OCI-LY7 (cell line): Measurements from ENCODE around the gene SLCO4A1. TPM values are rescaled to one million over a fixed set of nuclear protein-coding genes. Genes with fewer than 3 reads are reported as not detected.
"Not testable (repeated sequence)": the region's sequence is repeated elsewhere in the genome, so short reads cannot be mapped to it uniquely, and the experiment has no call there.

ENCODE experiments used
- BruUV-seq: library from RNA; stranded (reverse); fragments of 400-500 nt; replicated peaks from 2 replicates; lab custom pipeline; 2021; lab: Mats Ljungman, UMichigan
- CTCF ChIA-PET: fragments of 300-600 bp; sonication (Branson Sonifier 250); formaldehyde crosslinking; loops from one replicate; lab custom pipeline; 2022; ENCODE audit warnings: antibody characterized with exemption; ENCODE audit not compliant: unreplicated experiment; lab: Charles Lee
- POLR2A ChIA-PET: fragments of 300-600 bp; sonication (Branson Sonifier 250); formaldehyde crosslinking; loops from one replicate; lab custom pipeline; 2022; ENCODE audit warnings: antibody characterized with exemption; lab: Charles Lee
- DNase-seq: peaks from one replicate; pipeline ENCODE4 v3.0.0-alpha.2; 2015; ENCODE audit warnings: low spot score
- H2AFZ ChIP-seq: fragments of 200-600 bp; sonication (generic), shearing (Covaris generic); 2 replicates; pipeline ENCODE4 v1.6.1; 2014; ENCODE audit warnings: mild to moderate bottlenecking, antibody characterized with exemption, low read length, moderate library complexity
- H3K27ac ChIP-seq: fragments of 200-600 bp; sonication (generic); 2 replicates; pipeline ENCODE4 v1.5.1; 2014; ENCODE audit warnings: mixed run types, low read depth, mild to moderate bottlenecking, moderate library complexity, low read length, inconsistent platforms; ENCODE audit not compliant: poor library complexity, severe bottlenecking
- H3K36me3 ChIP-seq: fragments of 200-600 bp; sonication (generic); 2 replicates; pipeline ENCODE4 v1.6.1; 2014; ENCODE audit warnings: mild to moderate bottlenecking, antibody characterized with exemption, low read length, moderate library complexity, mixed read lengths; ENCODE audit not compliant: insufficient read depth
- H3K4me1 ChIP-seq: fragments of 200-600 bp; sonication (generic); 2 replicates; pipeline ENCODE4 v1.5.1; 2014; ENCODE audit warnings: mild to moderate bottlenecking, low read length; ENCODE audit not compliant: insufficient read depth, poor library complexity, severe bottlenecking
- H3K4me2 ChIP-seq: fragments of 200-600 bp; sonication (generic); 2 replicates; pipeline ENCODE4 v1.6.1; 2014; ENCODE audit warnings: mild to moderate bottlenecking, low read length
- H3K4me3 ChIP-seq: fragments of 200-600 bp; sonication (generic); 2 replicates; pipeline ENCODE4 v1.5.1; 2014; ENCODE audit warnings: mild to moderate bottlenecking, low read depth, low read length; ENCODE audit not compliant: poor library complexity, severe bottlenecking
- H3K79me2 ChIP-seq: fragments of 200-600 bp; sonication (generic); 2 replicates; pipeline ENCODE4 v1.6.1; 2016; ENCODE audit warnings: low read depth, mild to moderate bottlenecking, low read length, moderate library complexity, mixed read lengths; ENCODE audit not compliant: insufficient read depth
- H3K9me2 ChIP-seq: fragments of 200-600 bp; sonication (generic); 2 replicates; pipeline ENCODE4 v1.6.1; 2016; ENCODE audit warnings: mild to moderate bottlenecking, low read length, mixed read lengths; ENCODE audit not compliant: insufficient read depth
- H3K9me3 ChIP-seq: fragments of 200-600 bp; sonication (generic); 2 replicates; pipeline ENCODE4 v1.6.1; 2014; ENCODE audit warnings: mild to moderate bottlenecking, mixed run types, low read length, mixed read lengths
- H4K20me1 ChIP-seq: fragments of 200-600 bp; sonication (generic); 2 replicates; pipeline ENCODE4 v1.6.1; 2014; ENCODE audit warnings: mild to moderate bottlenecking, antibody characterized with exemption, low read length, moderate library complexity, mixed read lengths; ENCODE audit not compliant: insufficient read depth
- CTCF ChIP-seq: fragments of 200-600 bp; sonication (generic); conservative IDR thresholded peaks from 2 replicates; pipeline ENCODE4 v1.5.1; 2014; ENCODE audit warnings: mild to moderate bottlenecking, antibody characterized with exemption, low read length, moderate library complexity, mixed read lengths
- EZH2phosphoT487 ChIP-seq: fragments of 200-600 bp; sonication (generic); IDR thresholded peaks from 2 replicates; pipeline ENCODE4 v1.6.1; 2018; ENCODE audit warnings: low read depth, borderline replicate concordance, mild to moderate bottlenecking, mixed run types, antibody characterized with exemption, low read length, moderate library complexity, mixed read lengths
- intact Hi-C: fragments of 100-400 bp; cut with micrococcal nuclease; formaldehyde crosslinking; loops from one replicate; pipeline ENCODE4 v1.10.0; 2022; ENCODE audit not compliant: unreplicated experiment
- total RNA-seq, 2 experiments: library from RNA; depleted of rRNA in 1 of 2; stranded (reverse); fragments of >200 nt in 1 of 2; shearing (Covaris generic) in 1 of 2; gene quantifications; 2 replicates each; pipeline ENCODE4 v1.2.3, GENCODE V29; 2014 to 2022

SLCO4A1 gene
- total RNA-seq, 2 experiments from 2014 or later = 34.3 to 52.4 TPM

DNA sequence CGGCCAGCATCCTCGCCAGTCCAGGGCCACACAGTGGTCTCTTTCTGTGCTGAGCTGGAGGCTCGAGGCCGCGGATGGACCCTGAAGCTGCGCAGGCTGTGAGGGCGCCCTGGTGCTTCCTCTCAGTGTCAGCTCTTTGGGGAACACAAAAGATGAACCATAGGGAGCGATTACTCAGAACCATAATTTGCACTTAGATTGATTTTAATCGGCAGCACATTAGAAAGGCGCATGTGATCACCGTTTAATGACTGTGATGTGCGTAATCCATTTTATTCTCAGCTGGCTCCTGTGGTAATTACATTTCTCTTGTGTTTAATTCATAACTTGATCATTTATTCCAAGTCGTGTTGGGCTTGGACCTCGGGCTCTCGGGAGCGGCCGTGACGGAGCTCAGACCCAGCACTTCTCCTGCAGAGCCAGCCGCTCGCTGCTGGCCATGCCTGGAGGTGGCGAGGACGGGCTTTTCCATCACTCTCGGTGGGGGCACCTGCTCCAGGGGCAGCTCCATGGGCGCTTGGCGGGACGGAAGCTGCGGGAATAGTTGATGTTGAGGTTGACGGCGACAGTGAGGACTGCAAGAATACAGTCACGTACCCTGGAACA, 40.7 kb downstream of the SLCO4A1 start:
- H3K79me2 ChIP-seq = no peaks in the 10 kb centered on the region
- H3K9me3 ChIP-seq = no peaks in the 10 kb centered on the region
- ChIA-PET POLR2A (no interaction called here), CTCF (no interaction called here)
- intact Hi-C loops = no loop called here
- H4K20me1 ChIP-seq = no peaks in the 10 kb centered on the region
- no peak for DNase-seq
- BruUV-seq = no TSS peak
- H3K4me1 ChIP-seq = no peaks in the 10 kb centered on the region
- no peak overlapping the region for H2AFZ ChIP-seq
- H3K27ac ChIP-seq = no peak overlapping the region
- TF ChIP-seq EZH2phosphoT487 = no peak
- TF ChIP-seq CTCF = no peak
- H3K9me2 ChIP-seq = no peaks in the 10 kb centered on the region
- H3K4me3 ChIP-seq = no peak overlapping the region
- H3K4me2 ChIP-seq = no peak overlapping the region
- H3K36me3 ChIP-seq = no peaks in the 10 kb centered on the region

- H3K36me3 ChIP-seq, H2AFZ ChIP-seq, H4K20me1 ChIP-seq, POLR2A ChIA-PET, H3K4me1 ChIP-seq, H3K4me2 ChIP-seq, BruUV-seq, H3K79me2 ChIP-seq, H3K27ac ChIP-seq, H3K4me3 ChIP-seq, CTCF ChIA-PET, H3K9me3 ChIP-seq, H3K9me2 ChIP-seq, intact Hi-C loops, DNase-seq: not testable (repeated sequence)
These were observed 41.5 kb downstream of the SLCO4A1 start for GRCh38 chr20:62683660-62684322.

GRCh38 chr20:62684981-62685380, 42.7 kb downstream of the SLCO4A1 start:
- Histone ChIP-seq H2AFZ (no peak overlapping the region), H3K4me2 (no peak overlapping the region), H3K79me2 (no peaks in the 10 kb centered on the region), H3K4me3 (no peak overlapping the region), H3K4me1 (no peaks in the 10 kb centered on the region), H3K9me2 (no peaks in the 10 kb centered on the region), H3K27ac (no peak overlapping the region), H3K36me3 (no peaks in the 10 kb centered on the region), H4K20me1 (no peaks in the 10 kb centered on the region), H3K9me3 (no peaks in the 10 kb centered on the region)
- CTCF ChIA-PET = no interaction called here
- no peak for TF ChIP-seq EZH2phosphoT487
- TF ChIP-seq CTCF = no peak
- POLR2A ChIA-PET = no interaction called here
- no TSS peak for BruUV-seq
- intact Hi-C loops = no loop called here
- no peak for DNase-seq
